H1 (cell line): ENCODE data around the gene TAF4.

ENCODE experiments used
- CBX8 ChIP-seq: fragments of 300-800, 300-1000 bp; sonication (generic); IDR thresholded peaks from 2 replicates; pipeline ENCODE4 v1.7.1; 2016; ENCODE audit warnings: low read depth, low read length, borderline replicate concordance
- POLR2A ChIP-seq, 2 experiments: IDR thresholded peaks; 1 replicate in 1 of 2; 2 replicates in 1 of 2; pipeline ENCODE4 v1.6.1; 2011; ENCODE audit warnings: low read depth in 2 of 2, low read length in 2 of 2, mild to moderate bottlenecking in 2 of 2; ENCODE audit errors: control extremely low read depth in 1 of 2
- POLR2AphosphoS5 ChIP-seq: IDR thresholded peaks from 2 replicates; pipeline ENCODE4 v1.6.1; 2011; ENCODE audit warnings: low read depth, low read length
- SP2 ChIP-seq: IDR thresholded peaks from 2 replicates; pipeline ENCODE4 v1.6.1; 2012; ENCODE audit warnings: mild to moderate bottlenecking, low read length, inconsistent platforms
- TF ChIP-seq, protein P1 (sequence below), 3 experiments: IDR thresholded peaks; 1 replicate in 2 of 3; 2 replicates in 1 of 3; pipeline versions ENCODE4 v1.5.1 to v1.6.1; 2011; ENCODE audit warnings: low read length in 3 of 3, mild to moderate bottlenecking in 3 of 3, inconsistent platforms in 2 of 3, low read depth in 1 of 3, moderate library complexity in 1 of 3; ENCODE audit not compliant: insufficient read depth in 1 of 3; ENCODE audit errors: control extremely low read depth in 1 of 3
- TF ChIP-seq, protein P2 (sequence below): IDR thresholded peaks from 2 replicates; pipeline ENCODE4 v1.6.1; 2012; ENCODE audit warnings: inconsistent platforms

DNA sequence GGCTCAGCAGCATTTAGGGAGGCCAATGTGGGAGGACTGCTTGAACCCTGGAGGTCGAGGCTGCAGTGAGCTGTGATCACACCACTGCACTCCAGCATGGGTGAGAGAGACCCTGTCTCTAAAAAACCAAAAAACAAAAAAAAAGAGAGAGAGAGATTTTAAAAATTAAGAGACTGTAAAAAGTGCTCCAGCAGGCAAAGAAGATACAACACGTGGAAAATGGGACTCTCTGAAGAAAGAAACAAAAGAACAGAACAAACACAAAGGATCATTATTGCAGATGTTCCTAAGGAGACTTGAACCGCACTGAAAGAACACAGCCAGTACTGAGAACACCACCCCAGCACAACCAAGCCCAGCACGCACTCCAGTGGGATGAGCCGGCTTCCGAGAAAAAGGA is 74.2 kb downstream of the TAF4 start:
- TF ChIP-seq POLR2AphosphoS5: no peak
- TF ChIP-seq, protein P1, sequence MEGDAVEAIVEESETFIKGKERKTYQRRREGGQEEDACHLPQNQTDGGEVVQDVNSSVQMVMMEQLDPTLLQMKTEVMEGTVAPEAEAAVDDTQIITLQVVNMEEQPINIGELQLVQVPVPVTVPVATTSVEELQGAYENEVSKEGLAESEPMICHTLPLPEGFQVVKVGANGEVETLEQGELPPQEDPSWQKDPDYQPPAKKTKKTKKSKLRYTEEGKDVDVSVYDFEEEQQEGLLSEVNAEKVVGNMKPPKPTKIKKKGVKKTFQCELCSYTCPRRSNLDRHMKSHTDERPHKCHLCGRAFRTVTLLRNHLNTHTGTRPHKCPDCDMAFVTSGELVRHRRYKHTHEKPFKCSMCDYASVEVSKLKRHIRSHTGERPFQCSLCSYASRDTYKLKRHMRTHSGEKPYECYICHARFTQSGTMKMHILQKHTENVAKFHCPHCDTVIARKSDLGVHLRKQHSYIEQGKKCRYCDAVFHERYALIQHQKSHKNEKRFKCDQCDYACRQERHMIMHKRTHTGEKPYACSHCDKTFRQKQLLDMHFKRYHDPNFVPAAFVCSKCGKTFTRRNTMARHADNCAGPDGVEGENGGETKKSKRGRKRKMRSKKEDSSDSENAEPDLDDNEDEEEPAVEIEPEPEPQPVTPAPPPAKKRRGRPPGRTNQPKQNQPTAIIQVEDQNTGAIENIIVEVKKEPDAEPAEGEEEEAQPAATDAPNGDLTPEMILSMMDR (IDR thresholded peaks at IDR 0.05; ENCODE audit: control extremely low read depth in 1 of 3, insufficient read depth in 1 of 3, low read depth in 1 of 3, low read length in 3 of 3): no peak
- TF ChIP-seq POLR2A (IDR thresholded peaks at IDR 0.05; ENCODE audit: control extremely low read depth in 1 of 2, low read depth in 2 of 2, low read length in 2 of 2): no peak
- TF ChIP-seq SP2: no peak
- no peak for TF ChIP-seq CBX8
- TF ChIP-seq, protein P2, sequence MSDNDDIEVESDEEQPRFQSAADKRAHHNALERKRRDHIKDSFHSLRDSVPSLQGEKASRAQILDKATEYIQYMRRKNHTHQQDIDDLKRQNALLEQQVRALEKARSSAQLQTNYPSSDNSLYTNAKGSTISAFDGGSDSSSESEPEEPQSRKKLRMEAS: no peak
